HTERT RPE-1 (cell line): ENCODE measurements around the gene HSD11B1.

Experiments
- in situ Hi-C: fragments of 300-500 bp; cut with MboI; formaldehyde crosslinking; loops from 4 replicates; pipeline ENCODE4 v1.14.3; 2020; ENCODE audit warnings: low sequenced_read_pairs

HSD11B1 gene

GRCh38 chr1:209778102-209778501, 73.5 kb downstream of the HSD11B1 start:
- in situ Hi-C loops, result no loop called here

GRCh38 chr1:209780268-209780667, 75.6 kb downstream of the HSD11B1 start:
- in situ Hi-C loops, result no loop called here

- in situ Hi-C loops, result no loop called here
Measured at GRCh38 chr1:209783386-209783785, 78.7 kb downstream of the HSD11B1 start.
